Measurements from ENCODE around the gene FHIT.

Gene FHIT

DNA sequence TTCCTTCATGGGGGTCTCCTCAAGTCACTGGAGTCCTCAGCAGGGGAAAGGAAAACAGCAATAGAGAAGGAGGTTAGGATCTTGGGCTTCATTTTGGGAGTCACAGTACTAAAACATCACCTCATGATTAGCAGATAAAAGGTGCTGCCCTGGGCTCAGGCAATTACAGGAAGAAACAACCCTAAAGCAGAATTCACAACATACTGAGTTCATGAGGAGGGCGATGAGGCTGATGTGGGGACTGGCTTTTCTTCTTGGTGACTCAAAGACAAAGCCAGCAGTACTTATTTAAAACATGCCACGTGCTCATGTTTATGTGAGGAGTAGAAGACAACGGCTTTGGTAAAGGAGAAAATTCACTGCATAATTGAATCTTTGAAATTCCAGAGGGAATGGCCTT is 1379.1 kb downstream of the FHIT start:
- H3K79me2 ChIP-seq (ENCODE audit: control insufficient read depth, insufficient read depth, low read length, unreplicated experiment), result no peaks in the 10 kb centered on the region
- peaks cover 7% of the 10 kb centered on the region; the same call in 1 of the 2 replicates for H3K27me3 ChIP-seq (ENCODE audit: insufficient read depth, low read length)

DNA sequence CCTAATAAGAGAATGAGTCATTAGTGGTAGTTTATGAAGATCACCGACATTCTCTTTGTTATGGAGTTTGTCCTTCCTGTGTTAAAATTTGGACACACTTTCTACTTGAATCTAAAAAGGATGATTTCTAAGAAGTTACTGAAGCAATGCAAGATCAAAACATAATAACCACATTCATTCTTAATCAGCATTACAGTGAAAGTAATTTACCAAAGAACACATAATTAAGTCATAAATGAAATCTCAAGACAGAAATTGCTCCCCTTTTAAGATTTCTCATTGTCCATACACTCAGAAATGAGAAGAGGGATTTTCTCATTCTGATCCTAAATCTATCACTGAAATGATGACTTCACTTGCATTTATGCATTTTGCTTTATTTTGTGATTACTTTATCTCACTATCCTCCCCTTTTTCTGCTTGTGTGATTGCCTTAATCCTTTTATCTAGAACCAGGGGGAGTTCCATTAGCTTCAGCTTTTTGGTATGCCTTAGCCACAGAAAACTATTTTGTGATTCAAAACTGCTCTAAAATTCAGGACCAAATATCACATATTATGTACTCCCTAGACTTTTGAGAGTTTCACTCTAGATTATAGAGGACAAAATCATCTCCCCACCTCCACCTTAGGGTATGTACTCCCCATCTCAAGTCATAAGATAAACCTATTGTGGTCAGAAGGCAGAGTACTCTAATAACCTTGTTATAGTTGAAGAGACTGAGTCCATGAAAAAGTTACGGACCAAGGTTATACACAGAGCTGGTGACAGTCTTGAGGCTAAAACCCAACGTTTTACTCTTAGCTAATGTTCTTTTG is 1383.9 kb downstream of the FHIT start:
- Histone ChIP-seq H3K79me2 (ENCODE audit: control insufficient read depth, insufficient read depth, low read length, unreplicated experiment) (no peaks in the 10 kb centered on the region), H3K36me3 (ENCODE audit: insufficient read depth, low read length) (no peaks in the 10 kb centered on the region), H3K27me3 (ENCODE audit: insufficient read depth, low read length) (peaks cover 7% of the 10 kb centered on the region; the same call in 1 of the 2 replicates), H3K4me3 (ENCODE audit: low read depth, low read length) (no peak overlapping the region), H3K4me1 (ENCODE audit: control insufficient read depth, insufficient read depth, low read length, unreplicated experiment) (no peaks in the 10 kb centered on the region), H2AFZ (ENCODE audit: low read length, unreplicated experiment) (no peak overlapping the region), H3K27ac (ENCODE audit: low read depth, low read length) (no peak overlapping the region)

More for the DNA sequence above, 1379.1 kb downstream of the FHIT start:
- Histone ChIP-seq H3K4me1 (ENCODE audit: control insufficient read depth, insufficient read depth, low read length, unreplicated experiment) (no peaks in the 10 kb centered on the region), H2AFZ (ENCODE audit: low read length, unreplicated experiment) (no peak overlapping the region), H3K36me3 (ENCODE audit: insufficient read depth, low read length) (no peaks in the 10 kb centered on the region), H3K4me3 (ENCODE audit: low read depth, low read length) (no peak overlapping the region), H3K27ac (ENCODE audit: low read depth, low read length) (no peak overlapping the region)

DNA sequence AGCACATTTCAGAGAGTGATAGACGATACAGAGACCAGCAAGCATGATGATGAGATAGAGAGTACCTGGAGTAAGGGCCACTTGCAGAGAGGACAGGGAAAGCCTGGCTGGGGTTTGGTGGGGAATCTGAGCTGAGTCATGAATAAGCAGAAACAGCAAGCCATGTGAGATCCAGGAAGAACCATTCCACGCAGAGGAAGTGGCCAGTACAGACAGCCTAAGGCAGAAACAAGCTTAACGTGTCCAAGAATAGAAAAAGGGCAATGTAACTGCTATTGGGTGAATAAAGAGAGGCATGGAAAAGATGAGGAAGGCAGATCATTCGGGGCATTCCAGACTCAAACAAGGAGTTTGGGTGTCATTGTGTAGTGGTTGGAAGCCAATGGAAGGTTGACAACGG is 1385.2 kb downstream of the FHIT start:
- Histone ChIP-seq H3K4me3 (ENCODE audit: low read depth, low read length) (no peak overlapping the region), H3K27me3 (ENCODE audit: insufficient read depth, low read length) (peaks cover 3% of the 10 kb centered on the region; the same call in 1 of the 2 replicates), H3K79me2 (ENCODE audit: control insufficient read depth, insufficient read depth, low read length, unreplicated experiment) (no peaks in the 10 kb centered on the region), H2AFZ (ENCODE audit: low read length, unreplicated experiment) (no peak overlapping the region), H3K27ac (ENCODE audit: low read depth, low read length) (no peak overlapping the region), H3K4me1 (ENCODE audit: control insufficient read depth, insufficient read depth, low read length, unreplicated experiment) (no peaks in the 10 kb centered on the region), H3K36me3 (ENCODE audit: insufficient read depth, low read length) (no peaks in the 10 kb centered on the region)

DNA sequence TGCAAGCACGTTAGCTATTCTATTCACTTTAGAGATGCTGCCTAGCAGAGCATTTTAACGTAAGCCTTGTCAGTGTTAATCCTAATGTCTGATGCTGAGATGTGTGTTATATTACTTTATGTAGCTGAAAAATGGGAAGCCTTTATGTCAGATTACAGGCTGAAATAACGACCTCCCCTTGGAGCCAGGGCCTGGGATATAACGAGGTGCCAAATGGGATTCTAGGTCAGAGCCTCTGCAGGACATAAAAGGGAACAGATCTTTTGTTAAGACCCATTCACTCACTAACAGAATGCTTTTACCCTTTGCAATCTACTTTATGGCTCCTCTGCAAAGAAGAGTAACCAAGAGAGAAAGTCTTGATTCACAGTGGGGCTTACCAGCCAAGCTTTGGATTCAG is 1385.9 kb downstream of the FHIT start:
- no peak overlapping the region for H3K4me3 ChIP-seq (ENCODE audit: low read depth, low read length)
- no peaks in the 10 kb centered on the region for H3K4me1 ChIP-seq (ENCODE audit: control insufficient read depth, insufficient read depth, low read length, unreplicated experiment)
- H2AFZ ChIP-seq (ENCODE audit: low read length, unreplicated experiment), result no peak overlapping the region
- H3K79me2 ChIP-seq (ENCODE audit: control insufficient read depth, insufficient read depth, low read length, unreplicated experiment), result no peaks in the 10 kb centered on the region
- peaks cover 3% of the 10 kb centered on the region; the same call in 1 of the 2 replicates for H3K27me3 ChIP-seq (ENCODE audit: insufficient read depth, low read length)
- H3K27ac ChIP-seq (ENCODE audit: low read depth, low read length), result no peak overlapping the region
- H3K36me3 ChIP-seq (ENCODE audit: insufficient read depth, low read length), result no peaks in the 10 kb centered on the region

DNA sequence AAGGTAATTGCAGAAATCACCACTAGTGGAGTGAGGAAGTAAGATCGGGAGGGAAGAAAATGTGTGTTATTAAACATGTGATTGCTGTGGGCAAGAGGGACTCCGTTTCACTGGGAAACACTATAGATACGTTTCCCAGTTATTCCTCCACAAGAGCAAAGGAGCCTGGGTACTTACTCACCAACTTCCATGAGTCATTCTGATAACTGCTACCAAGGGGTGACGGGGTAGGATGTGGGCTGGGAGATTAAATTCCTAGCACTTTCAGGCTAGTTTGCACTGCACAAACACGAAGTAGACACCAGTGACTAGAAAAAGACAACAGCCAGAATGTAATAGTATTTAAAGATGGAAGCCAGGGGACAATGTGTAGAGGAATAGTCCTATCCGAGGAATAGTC is 1388.6 kb downstream of the FHIT start:
- H2AFZ ChIP-seq (ENCODE audit: low read length, unreplicated experiment), result no peak overlapping the region
- H3K27ac ChIP-seq (ENCODE audit: low read depth, low read length), result no peak overlapping the region

DNA sequence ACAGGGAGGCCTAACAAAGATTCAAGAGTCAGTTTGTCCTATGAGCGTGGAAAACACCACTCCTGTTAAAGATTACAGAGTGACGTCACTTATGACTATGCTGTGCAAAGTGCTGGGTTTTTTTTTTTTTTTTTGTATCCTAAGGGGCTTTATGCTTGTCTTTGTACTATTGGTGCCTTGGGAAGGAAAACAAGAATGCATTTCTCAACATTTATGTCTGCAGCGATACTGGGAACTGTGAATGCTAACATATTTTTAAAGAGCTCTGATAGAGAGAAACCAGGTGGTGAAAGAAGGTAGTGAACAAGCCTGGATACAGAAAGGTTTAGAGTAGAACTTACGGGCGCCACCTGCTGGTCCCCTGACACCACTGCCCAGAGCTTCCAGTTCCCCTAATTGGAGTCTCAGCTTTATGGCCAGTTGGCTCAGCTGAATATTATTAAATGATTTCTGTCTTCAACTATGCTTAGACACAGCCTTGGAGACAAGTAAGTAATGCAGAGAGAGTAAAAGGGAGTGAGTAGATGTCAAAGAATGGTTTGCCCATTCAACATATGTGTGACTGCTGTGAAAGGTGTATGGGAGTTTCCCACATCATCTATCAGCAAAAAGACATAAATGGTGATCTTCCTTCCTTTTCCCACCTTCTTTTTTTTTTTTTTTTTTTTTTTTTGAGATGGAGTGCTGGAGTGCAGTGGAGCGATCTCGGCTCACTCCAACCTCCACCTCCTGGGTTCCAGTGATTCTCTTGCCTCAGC is 1393.5 kb downstream of the FHIT start:
- H3K4me3 ChIP-seq (ENCODE audit: low read depth, low read length), result no peak overlapping the region
- H3K79me2 ChIP-seq (ENCODE audit: control insufficient read depth, insufficient read depth, low read length, unreplicated experiment), result no peaks in the 10 kb centered on the region
- H3K27ac ChIP-seq (ENCODE audit: low read depth, low read length), result no peak overlapping the region
- H2AFZ ChIP-seq (ENCODE audit: low read length, unreplicated experiment), result peak overlapping the region; percentile 30
- H3K36me3 ChIP-seq (ENCODE audit: insufficient read depth, low read length), result no peaks in the 10 kb centered on the region
- no peaks in the 10 kb centered on the region for H3K4me1 ChIP-seq (ENCODE audit: control insufficient read depth, insufficient read depth, low read length, unreplicated experiment)
- no peaks in the 10 kb centered on the region for H3K27me3 ChIP-seq (ENCODE audit: insufficient read depth, low read length)

More for the DNA sequence above, 1388.6 kb downstream of the FHIT start:
- Histone ChIP-seq H3K36me3 (ENCODE audit: insufficient read depth, low read length) (no peaks in the 10 kb centered on the region), H3K4me3 (ENCODE audit: low read depth, low read length) (no peak overlapping the region), H3K27me3 (ENCODE audit: insufficient read depth, low read length) (no peaks in the 10 kb centered on the region; the same call in 1 of the 2 replicates), H3K79me2 (ENCODE audit: control insufficient read depth, insufficient read depth, low read length, unreplicated experiment) (no peaks in the 10 kb centered on the region), H3K4me1 (ENCODE audit: control insufficient read depth, insufficient read depth, low read length, unreplicated experiment) (no peaks in the 10 kb centered on the region)

DNA sequence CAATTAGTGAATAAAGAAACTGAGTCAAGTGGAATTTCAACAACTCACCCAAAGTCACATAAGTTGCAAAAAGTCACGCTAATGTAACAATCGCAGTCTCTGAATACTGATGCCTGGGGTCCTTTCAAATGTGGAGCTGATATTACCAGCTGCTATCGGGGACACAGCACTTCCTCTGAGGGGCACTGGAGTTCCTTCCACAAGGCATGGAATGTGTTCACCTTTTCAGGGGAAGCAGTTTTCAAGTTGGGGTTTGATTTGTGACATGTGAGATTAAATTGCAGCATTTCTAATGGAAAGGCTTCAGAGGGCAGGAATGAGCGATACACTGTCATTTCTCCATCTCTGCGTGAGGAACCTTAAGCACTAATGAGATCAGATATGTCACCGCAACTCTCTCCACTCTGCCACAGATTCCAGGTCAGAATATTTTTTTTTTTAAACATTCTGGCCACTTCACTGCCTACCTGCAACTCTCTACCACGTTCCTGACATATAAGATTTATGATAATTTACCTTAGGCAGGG is 1394.3 kb downstream of the FHIT start:
- no peak overlapping the region for H3K27ac ChIP-seq (ENCODE audit: low read depth, low read length)
- peak overlapping the region; percentile 30 for H2AFZ ChIP-seq (ENCODE audit: low read length, unreplicated experiment)

DNA sequence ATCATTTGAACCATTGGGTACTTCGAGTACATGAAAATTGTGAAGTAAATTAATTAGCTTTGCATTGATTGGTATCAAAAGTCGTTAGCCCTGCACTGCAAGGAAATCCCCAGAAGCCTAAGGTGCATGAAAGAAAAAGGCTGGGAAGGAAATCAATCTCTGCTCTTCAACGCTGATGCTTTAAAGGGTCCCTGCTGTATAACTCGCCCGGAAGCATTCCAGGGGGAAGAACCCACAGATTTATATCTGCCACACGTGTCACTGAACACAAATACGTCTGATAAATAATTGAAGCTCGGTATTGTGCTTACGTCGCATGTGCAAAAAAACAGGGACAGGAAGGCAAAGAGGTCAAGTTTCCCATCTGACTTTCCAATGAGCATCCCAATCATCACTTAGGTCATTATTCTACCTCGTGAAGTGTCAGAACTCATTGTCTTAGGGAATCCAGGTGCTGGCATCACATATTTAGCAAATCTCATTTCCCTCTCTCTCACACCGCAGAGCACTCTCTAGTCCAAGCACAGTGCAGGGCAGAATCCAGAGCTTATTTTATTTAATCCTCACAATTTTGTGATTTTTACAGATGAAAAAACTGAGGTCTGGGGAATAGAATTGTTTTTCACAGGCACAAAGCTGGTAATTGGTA is 1397.1 kb downstream of the FHIT start:
- Histone ChIP-seq H3K4me1 (ENCODE audit: control insufficient read depth, insufficient read depth, low read length, unreplicated experiment) (no peaks in the 10 kb centered on the region), H3K79me2 (ENCODE audit: control insufficient read depth, insufficient read depth, low read length, unreplicated experiment) (no peaks in the 10 kb centered on the region), H3K27me3 (ENCODE audit: insufficient read depth, low read length) (no peaks in the 10 kb centered on the region), H3K4me3 (ENCODE audit: low read depth, low read length) (no peak overlapping the region), H2AFZ (ENCODE audit: low read length, unreplicated experiment) (no peak overlapping the region), H3K27ac (ENCODE audit: low read depth, low read length) (no peak overlapping the region), H3K36me3 (ENCODE audit: insufficient read depth, low read length) (no peaks in the 10 kb centered on the region)

More for the DNA sequence above, 1394.3 kb downstream of the FHIT start:
- Histone ChIP-seq H3K4me1 (ENCODE audit: control insufficient read depth, insufficient read depth, low read length, unreplicated experiment) (no peaks in the 10 kb centered on the region), H3K36me3 (ENCODE audit: insufficient read depth, low read length) (no peaks in the 10 kb centered on the region), H3K4me3 (ENCODE audit: low read depth, low read length) (no peak overlapping the region), H3K79me2 (ENCODE audit: control insufficient read depth, insufficient read depth, low read length, unreplicated experiment) (no peaks in the 10 kb centered on the region), H3K27me3 (ENCODE audit: insufficient read depth, low read length) (no peaks in the 10 kb centered on the region)

DNA sequence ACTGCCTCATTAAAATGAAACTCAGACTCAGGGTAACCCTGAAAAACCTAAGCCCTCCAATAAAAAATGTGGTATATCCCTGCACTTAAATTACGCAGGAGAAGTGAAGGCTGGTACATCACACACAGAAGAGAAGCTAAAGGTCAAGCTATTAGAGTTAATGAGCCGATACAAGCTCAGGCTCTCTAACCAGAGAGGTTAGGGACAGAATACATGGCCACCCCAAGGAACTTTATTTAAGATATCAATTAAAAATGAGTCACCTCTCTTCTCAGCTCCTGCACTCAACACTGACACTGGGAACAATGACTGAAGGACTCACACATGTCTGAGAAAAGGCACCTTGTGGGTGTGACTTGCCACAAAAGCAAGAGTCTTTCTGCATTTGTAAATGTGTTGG is 1400.8 kb downstream of the FHIT start:
- no peaks in the 10 kb centered on the region for H3K27me3 ChIP-seq (ENCODE audit: insufficient read depth, low read length)
- H3K27ac ChIP-seq (ENCODE audit: low read depth, low read length), result no peak overlapping the region
- H3K4me1 ChIP-seq (ENCODE audit: control insufficient read depth, insufficient read depth, low read length, unreplicated experiment), result no peaks in the 10 kb centered on the region
- H3K36me3 ChIP-seq (ENCODE audit: insufficient read depth, low read length), result no peaks in the 10 kb centered on the region
- H3K4me3 ChIP-seq (ENCODE audit: low read depth, low read length), result no peak overlapping the region
- no peaks in the 10 kb centered on the region for H3K79me2 ChIP-seq (ENCODE audit: control insufficient read depth, insufficient read depth, low read length, unreplicated experiment)
- H2AFZ ChIP-seq (ENCODE audit: low read length, unreplicated experiment), result no peak overlapping the region

DNA sequence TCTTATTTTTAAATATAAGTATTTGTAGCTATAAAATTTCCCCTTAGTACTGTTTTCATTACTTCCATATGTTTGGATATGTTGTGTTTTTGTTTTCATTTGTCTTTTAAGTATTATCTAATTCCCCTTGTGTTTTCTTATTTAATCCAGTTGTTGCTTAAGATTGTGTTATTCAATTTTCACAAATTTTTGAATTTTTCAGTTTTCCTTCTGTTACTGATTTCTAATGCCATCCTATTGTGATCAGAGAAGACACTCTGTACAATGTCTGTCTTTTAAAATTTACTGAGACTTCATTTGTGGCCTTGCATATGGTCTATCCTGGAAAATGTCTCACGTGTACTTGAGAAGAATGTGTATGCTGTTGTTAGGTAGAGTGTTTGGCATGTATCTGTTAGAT is 1405.9 kb downstream of the FHIT start:
- H3K36me3 ChIP-seq (ENCODE audit: insufficient read depth, low read length), result no peaks in the 10 kb centered on the region
- H3K27ac ChIP-seq (ENCODE audit: low read depth, low read length), result no peak overlapping the region
- no peaks in the 10 kb centered on the region for H3K79me2 ChIP-seq (ENCODE audit: control insufficient read depth, insufficient read depth, low read length, unreplicated experiment)
- no peaks in the 10 kb centered on the region for H3K27me3 ChIP-seq (ENCODE audit: insufficient read depth, low read length)
- no peak overlapping the region for H2AFZ ChIP-seq (ENCODE audit: low read length, unreplicated experiment)
- H3K4me3 ChIP-seq (ENCODE audit: low read depth, low read length), result no peak overlapping the region
- no peaks in the 10 kb centered on the region for H3K4me1 ChIP-seq (ENCODE audit: control insufficient read depth, insufficient read depth, low read length, unreplicated experiment)

Measured in ACC112 (cell line).